Neural cell (in vitro differentiated cells): Measurements from ENCODE around the gene PTPRD. TPM values are rescaled to one million over a fixed set of nuclear protein-coding genes. Genes with fewer than 3 reads are reported as not detected.

Source experiments
- H2AFZ ChIP-seq: fragments of 200-600, 300-800 bp; sonication (generic), shearing (Covaris generic); 2 replicates; pipeline ENCODE4 v1.6.0; 2014; ENCODE audit warnings: low read depth, mild to moderate bottlenecking, antibody characterized with exemption, low read length, moderate library complexity
- H3F3A ChIP-seq: fragments of 200-600 bp; shearing (Covaris generic); 2 replicates; pipeline ENCODE4 v1.6.1; 2016; ENCODE audit warnings: mild to moderate bottlenecking, moderate library complexity, mixed read lengths, antibody characterized with exemption, low read length; ENCODE audit not compliant: insufficient read depth, poor library complexity, severe bottlenecking
- H3K27ac ChIP-seq: fragments of 200-600, 300-800 bp; sonication (generic), shearing (Covaris generic); 2 replicates; pipeline ENCODE4 v1.5.1; 2014; ENCODE audit warnings: mild to moderate bottlenecking, low read length, moderate library complexity
- H3K27me3 ChIP-seq: fragments of 300-800, 200-600 bp; sonication (generic), shearing (Covaris generic); 2 replicates; pipeline ENCODE4 v1.6.0; 2014; ENCODE audit warnings: mild to moderate bottlenecking, low read depth, low read length, moderate library complexity; ENCODE audit not compliant: insufficient read depth
- H3K36me3 ChIP-seq: fragments of 300-800, 200-600 bp; sonication (generic), shearing (Covaris generic); 2 replicates; pipeline ENCODE4 v1.5.1; 2014; ENCODE audit warnings: mild to moderate bottlenecking, antibody characterized with exemption, low read length, moderate library complexity; ENCODE audit not compliant: insufficient read depth
- H3K4me2 ChIP-seq: fragments of 300-800, 200-600 bp; sonication (generic), shearing (Covaris generic); 2 replicates; pipeline ENCODE4 v1.6.0; 2014; ENCODE audit warnings: mild to moderate bottlenecking, low read length
- H3K4me3 ChIP-seq: fragments of 300-800, 200-600 bp; sonication (generic), shearing (Covaris generic); 2 replicates; pipeline ENCODE4 v1.5.1; 2014; ENCODE audit warnings: mild to moderate bottlenecking, low read length, moderate library complexity
- H3K79me2 ChIP-seq: fragments of 200-600 bp; shearing (Covaris generic); replicated peaks from 2 replicates; pipeline ENCODE4 v1.6.0; 2014; ENCODE audit warnings: mild to moderate bottlenecking, low read length, moderate library complexity; ENCODE audit not compliant: insufficient read depth
- H3K9ac ChIP-seq: fragments of 300-800, 200-600 bp; sonication (generic), shearing (Covaris generic); 2 replicates; pipeline ENCODE4 v1.6.1; 2016; ENCODE audit warnings: mild to moderate bottlenecking, low read length, mixed read lengths
- H3K9me2 ChIP-seq: fragments of 200-600 bp; shearing (Covaris generic); 2 replicates; pipeline ENCODE4 v1.6.1; 2016; ENCODE audit warnings: mild to moderate bottlenecking, low read length, mixed read lengths; ENCODE audit not compliant: insufficient read depth
- H3K9me3 ChIP-seq: fragments of 200-600, 300-800 bp; sonication (generic), shearing (Covaris generic); 2 replicates; pipeline ENCODE4 v1.6.1; 2016; ENCODE audit warnings: mild to moderate bottlenecking, mixed run types, low read length, moderate library complexity, mixed read lengths
- H4K20me1 ChIP-seq: fragments of 200-600 bp; shearing (Covaris generic); 2 replicates; pipeline ENCODE4 v1.6.1; 2016; ENCODE audit warnings: mild to moderate bottlenecking, mixed run types; ENCODE audit not compliant: insufficient read depth
- EP300 ChIP-seq: fragments of 450-650 bp; conservative IDR thresholded peaks from 2 replicates; pipeline ENCODE4 v1.6.1; 2014; ENCODE audit warnings: antibody characterized with exemption, mild to moderate bottlenecking, moderate library complexity; ENCODE audit not compliant: poor library complexity, severe bottlenecking
- EZH2 ChIP-seq: fragments of 200-600, 300-800 bp; shearing (Covaris generic), sonication (generic); IDR thresholded peaks from 2 replicates; pipeline ENCODE4 v1.6.1; 2014; ENCODE audit warnings: antibody characterized with exemption, low read length, borderline replicate concordance, mild to moderate bottlenecking; ENCODE audit not compliant: insufficient read depth, poor library complexity, severe bottlenecking
- MXI1 ChIP-seq: fragments of 450-650 bp; conservative IDR thresholded peaks from 2 replicates; pipeline ENCODE4 v1.6.1; 2014; ENCODE audit warnings: antibody characterized with exemption, mild to moderate bottlenecking; ENCODE audit not compliant: poor library complexity, severe bottlenecking
- POLR2AphosphoS5 ChIP-seq: IDR thresholded peaks from 2 replicates; pipeline ENCODE4 v1.6.1; 2012
- RAD21 ChIP-seq: fragments of 450-650 bp; conservative IDR thresholded peaks from 2 replicates; pipeline ENCODE4 v1.6.1; 2014; ENCODE audit warnings: antibody characterized with exemption, mild to moderate bottlenecking, moderate library complexity
- REST ChIP-seq: IDR thresholded peaks from 2 replicates; pipeline ENCODE4 v1.6.1; 2012; ENCODE audit warnings: borderline replicate concordance
- SMC3 ChIP-seq: fragments of 450-650 bp; conservative IDR thresholded peaks from 2 replicates; pipeline ENCODE4 v1.6.1; 2014; ENCODE audit warnings: antibody characterized with exemption, mild to moderate bottlenecking, moderate library complexity; ENCODE audit not compliant: poor library complexity
- TAF1 ChIP-seq: IDR thresholded peaks from 2 replicates; pipeline ENCODE4 v1.6.1; 2012; ENCODE audit warnings: low read depth
- polyA plus RNA-seq: library from polyadenylated mRNA; depleted of rRNA; stranded (reverse); fragments of >200 nt; gene quantifications from 2 replicates; pipeline ENCODE4 v1.2.3, GENCODE V29; 2014
- TF ChIP-seq, protein P1 (sequence below): fragments of 450-650 bp; IDR thresholded peaks from 2 replicates; pipeline ENCODE4 v1.5.1; 2014; ENCODE audit warnings: antibody characterized with exemption, mild to moderate bottlenecking, moderate library complexity; ENCODE audit not compliant: poor library complexity, severe bottlenecking

The PTPRD gene
- polyA plus RNA-seq, 1 donor from 2014 or later: 143 TPM

DNA sequence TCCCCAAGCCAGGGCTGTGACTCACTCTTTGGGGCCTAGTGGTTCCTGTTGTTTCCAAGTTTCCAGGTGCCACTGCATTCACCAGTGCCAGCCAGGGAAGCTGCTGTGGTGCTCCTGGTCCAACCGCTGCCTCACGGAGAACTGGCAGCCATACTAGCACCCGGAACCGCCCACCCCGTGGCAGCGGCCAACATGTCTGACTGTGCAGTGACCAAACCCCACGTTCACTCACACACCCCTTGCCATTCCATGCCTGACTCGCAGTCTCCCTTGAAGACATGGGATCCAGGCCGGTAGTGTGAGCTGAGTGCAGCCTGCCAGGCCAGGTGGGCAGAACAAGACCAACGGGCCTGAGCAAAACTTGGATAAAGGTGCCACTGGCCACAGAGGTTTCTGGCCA lies 1968.2 kb downstream of the PTPRD start:
- Histone ChIP-seq H3K36me3 (no peaks in the 10 kb centered on the region), H4K20me1 (no peaks in the 10 kb centered on the region), H3F3A (no peaks in the 10 kb centered on the region), H3K9ac (no peak overlapping the region), H3K4me3 (no peak overlapping the region), H3K79me2 (peaks cover 34% of the 10 kb centered on the region), H3K4me2 (no peak overlapping the region), H3K27me3 (no peaks in the 10 kb centered on the region), H3K9me3 (no peaks in the 10 kb centered on the region), H2AFZ (no peak overlapping the region), H3K27ac (no peak overlapping the region), H3K9me2 (no peaks in the 10 kb centered on the region)
- no peak for TF ChIP-seq REST
- TF ChIP-seq EZH2: no peak
- no peak for TF ChIP-seq MXI1

DNA sequence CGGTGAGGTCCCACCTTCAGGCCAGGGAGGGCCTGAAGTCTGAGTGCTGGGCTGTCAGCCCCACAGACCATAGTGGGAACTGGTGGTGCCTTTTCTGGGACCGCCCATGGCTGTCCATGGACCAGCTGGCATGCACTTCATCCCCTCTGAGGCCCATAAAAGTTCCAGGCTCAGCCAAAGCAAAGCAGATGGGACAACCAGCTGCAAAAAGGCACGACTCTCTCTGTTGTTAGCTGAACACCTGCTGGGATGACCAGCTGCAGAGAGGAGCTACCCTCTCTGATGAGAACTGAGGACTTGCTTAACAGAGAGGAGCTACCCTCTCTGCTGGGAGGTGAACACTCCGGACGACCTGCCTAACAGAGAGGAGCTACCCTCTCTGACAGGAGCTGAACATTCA lies 1968.9 kb downstream of the PTPRD start:
- TF ChIP-seq MXI1: no peak
- TF ChIP-seq TAF1: no peak
- TF ChIP-seq, protein P1, sequence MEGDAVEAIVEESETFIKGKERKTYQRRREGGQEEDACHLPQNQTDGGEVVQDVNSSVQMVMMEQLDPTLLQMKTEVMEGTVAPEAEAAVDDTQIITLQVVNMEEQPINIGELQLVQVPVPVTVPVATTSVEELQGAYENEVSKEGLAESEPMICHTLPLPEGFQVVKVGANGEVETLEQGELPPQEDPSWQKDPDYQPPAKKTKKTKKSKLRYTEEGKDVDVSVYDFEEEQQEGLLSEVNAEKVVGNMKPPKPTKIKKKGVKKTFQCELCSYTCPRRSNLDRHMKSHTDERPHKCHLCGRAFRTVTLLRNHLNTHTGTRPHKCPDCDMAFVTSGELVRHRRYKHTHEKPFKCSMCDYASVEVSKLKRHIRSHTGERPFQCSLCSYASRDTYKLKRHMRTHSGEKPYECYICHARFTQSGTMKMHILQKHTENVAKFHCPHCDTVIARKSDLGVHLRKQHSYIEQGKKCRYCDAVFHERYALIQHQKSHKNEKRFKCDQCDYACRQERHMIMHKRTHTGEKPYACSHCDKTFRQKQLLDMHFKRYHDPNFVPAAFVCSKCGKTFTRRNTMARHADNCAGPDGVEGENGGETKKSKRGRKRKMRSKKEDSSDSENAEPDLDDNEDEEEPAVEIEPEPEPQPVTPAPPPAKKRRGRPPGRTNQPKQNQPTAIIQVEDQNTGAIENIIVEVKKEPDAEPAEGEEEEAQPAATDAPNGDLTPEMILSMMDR: no peak
- no peak for TF ChIP-seq POLR2AphosphoS5
- TF ChIP-seq EP300: no peak
- TF ChIP-seq EZH2: no peak
- TF ChIP-seq RAD21: no peak
- no peak for TF ChIP-seq REST
- TF ChIP-seq SMC3: no peak
- H3K27ac ChIP-seq: no peak overlapping the region
- H3K79me2 ChIP-seq: peaks cover 34% of the 10 kb centered on the region
- no peaks in the 10 kb centered on the region for H3F3A ChIP-seq
- no peak overlapping the region for H3K4me2 ChIP-seq
- no peak overlapping the region for H3K4me3 ChIP-seq
- no peaks in the 10 kb centered on the region for H4K20me1 ChIP-seq
- no peak overlapping the region for H2AFZ ChIP-seq
- H3K9ac ChIP-seq: no peak overlapping the region
- no peaks in the 10 kb centered on the region for H3K36me3 ChIP-seq
- H3K27me3 ChIP-seq: no peaks in the 10 kb centered on the region
- H3K9me2 ChIP-seq: no peaks in the 10 kb centered on the region
- no peaks in the 10 kb centered on the region for H3K9me3 ChIP-seq
